Lower leg skin (tissue), 3 donors: ENCODE measurements around the gene GPC6.

ENCODE experiments used
- POLR2A ChIP-seq, 2 donors: fragments of 450-650 bp; IDR thresholded peaks; one replicate each; pipeline ENCODE4 v1.6.1; 2016 to 2017; ENCODE audit warnings: antibody characterized with exemption in 2 of 2, mild to moderate bottlenecking in 1 of 2, moderate library complexity in 1 of 2
- TF ChIP-seq, protein P1 (sequence below), 3 donors: fragments of 450-650 bp; IDR thresholded peaks; one replicate each; pipeline ENCODE4 v1.5.1; 2016; ENCODE audit warnings: antibody characterized with exemption in 3 of 3, mild to moderate bottlenecking in 3 of 3, moderate library complexity in 2 of 3

DNA sequence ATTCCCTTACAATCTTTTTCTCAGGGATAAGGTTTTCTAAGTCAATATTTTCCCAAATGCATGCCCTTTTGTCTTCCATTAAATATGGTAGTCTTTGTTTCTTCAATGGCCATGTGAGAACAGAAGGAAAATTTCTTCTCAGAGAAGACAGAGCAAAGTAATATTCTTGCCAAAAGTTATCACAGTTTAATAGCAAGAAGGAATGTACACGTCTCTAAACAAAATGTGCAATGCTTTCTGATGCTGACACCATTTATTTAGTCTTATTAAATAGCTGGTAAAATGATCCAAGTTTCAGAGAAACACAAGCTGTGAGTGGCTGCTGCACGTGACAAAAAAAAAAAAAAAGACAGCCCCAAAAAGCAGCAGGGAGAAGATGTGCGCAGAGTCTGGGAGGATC lies 542.5 kb downstream of the GPC6 start:
- TF ChIP-seq, protein P1, sequence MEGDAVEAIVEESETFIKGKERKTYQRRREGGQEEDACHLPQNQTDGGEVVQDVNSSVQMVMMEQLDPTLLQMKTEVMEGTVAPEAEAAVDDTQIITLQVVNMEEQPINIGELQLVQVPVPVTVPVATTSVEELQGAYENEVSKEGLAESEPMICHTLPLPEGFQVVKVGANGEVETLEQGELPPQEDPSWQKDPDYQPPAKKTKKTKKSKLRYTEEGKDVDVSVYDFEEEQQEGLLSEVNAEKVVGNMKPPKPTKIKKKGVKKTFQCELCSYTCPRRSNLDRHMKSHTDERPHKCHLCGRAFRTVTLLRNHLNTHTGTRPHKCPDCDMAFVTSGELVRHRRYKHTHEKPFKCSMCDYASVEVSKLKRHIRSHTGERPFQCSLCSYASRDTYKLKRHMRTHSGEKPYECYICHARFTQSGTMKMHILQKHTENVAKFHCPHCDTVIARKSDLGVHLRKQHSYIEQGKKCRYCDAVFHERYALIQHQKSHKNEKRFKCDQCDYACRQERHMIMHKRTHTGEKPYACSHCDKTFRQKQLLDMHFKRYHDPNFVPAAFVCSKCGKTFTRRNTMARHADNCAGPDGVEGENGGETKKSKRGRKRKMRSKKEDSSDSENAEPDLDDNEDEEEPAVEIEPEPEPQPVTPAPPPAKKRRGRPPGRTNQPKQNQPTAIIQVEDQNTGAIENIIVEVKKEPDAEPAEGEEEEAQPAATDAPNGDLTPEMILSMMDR (IDR thresholded peaks at IDR 0.05), result no peak
- no peak for TF ChIP-seq POLR2A (IDR thresholded peaks at IDR 0.05)
